ENCODE data around the gene ADM2. TPM values are rescaled to one million over a fixed set of nuclear protein-coding genes. Genes with fewer than 3 reads are reported as not detected.
"Not testable (repeated sequence)": the region's sequence is repeated elsewhere in the genome, so short reads cannot be mapped to it uniquely, and the experiment has no call there.

Gene ADM2
- total RNA-seq (2014; rRNA removed; shearing (Covaris generic)) = 0.20 and 0.24 TPM in 2 replicates

- DNase-seq (ENCODE audit: low read depth) = no peak
Measured at GRCh38 chr22:50481440-50482106, at the start of gene ADM2. Gene ADM2, plus strand, starts transcription at chr22:50481543. Its CDS starts 305 bp downstream, at chr22:50481848.

- DNase-seq (ENCODE audit: low read depth) = no peak
Measured at GRCh38 chr22:50432131-50432876, 49.0 kb upstream of the ADM2 start.

- not testable (repeated sequence) for DNase-seq (ENCODE audit: low read depth)
Measured at GRCh38 chr22:50432877-50433510, 48.3 kb upstream of the ADM2 start.

- DNase-seq (ENCODE audit: low read depth) = no peak
Measured at GRCh38 chr22:50434849-50435248, 46.5 kb upstream of the ADM2 start.

GRCh38 chr22:50435291-50436014 lies 45.9 kb upstream of the ADM2 start:
- no peak for DNase-seq (ENCODE audit: low read depth)

- no peak for DNase-seq (ENCODE audit: low read depth)
Measured at GRCh38 chr22:50436015-50436830, 45.1 kb upstream of the ADM2 start.

GRCh38 chr22:50436841-50437341 lies 44.5 kb upstream of the ADM2 start:
- DNase-seq (ENCODE audit: low read depth) = no peak

- no peak for DNase-seq (ENCODE audit: low read depth)
Measured at GRCh38 chr22:50437511-50438304, 43.6 kb upstream of the ADM2 start.

- no peak for DNase-seq (ENCODE audit: low read depth)
Measured at GRCh38 chr22:50438305-50439275, 42.8 kb upstream of the ADM2 start.

- DNase-seq (ENCODE audit: low read depth) = no peak
Measured at GRCh38 chr22:50439314-50439870, 42.0 kb upstream of the ADM2 start.

- no peak for DNase-seq (ENCODE audit: low read depth)
Measured at GRCh38 chr22:50439871-50440331, 41.4 kb upstream of the ADM2 start.

- DNase-seq (ENCODE audit: low read depth) = no peak
Measured at GRCh38 chr22:50440544-50441249, 40.6 kb upstream of the ADM2 start.

- no peak for DNase-seq (ENCODE audit: low read depth)
Measured at GRCh38 chr22:50441428-50441993, 39.8 kb upstream of the ADM2 start.

- no peak for DNase-seq (ENCODE audit: low read depth)
Measured at GRCh38 chr22:50443197-50443596, 38.1 kb upstream of the ADM2 start.

GRCh38 chr22:50443801-50444625 lies 37.3 kb upstream of the ADM2 start:
- no peak for DNase-seq (ENCODE audit: low read depth)

- peak; percentile 54 for DNase-seq (ENCODE audit: low read depth)
Measured at GRCh38 chr22:50444663-50445062, 36.7 kb upstream of the ADM2 start.

Data from RPMI7951 (cell line).